ENCODE data around the gene MPDZ. TPM values are rescaled to one million over a fixed set of nuclear protein-coding genes. Genes with fewer than 3 reads are reported as not detected.

Gene MPDZ, protein sequence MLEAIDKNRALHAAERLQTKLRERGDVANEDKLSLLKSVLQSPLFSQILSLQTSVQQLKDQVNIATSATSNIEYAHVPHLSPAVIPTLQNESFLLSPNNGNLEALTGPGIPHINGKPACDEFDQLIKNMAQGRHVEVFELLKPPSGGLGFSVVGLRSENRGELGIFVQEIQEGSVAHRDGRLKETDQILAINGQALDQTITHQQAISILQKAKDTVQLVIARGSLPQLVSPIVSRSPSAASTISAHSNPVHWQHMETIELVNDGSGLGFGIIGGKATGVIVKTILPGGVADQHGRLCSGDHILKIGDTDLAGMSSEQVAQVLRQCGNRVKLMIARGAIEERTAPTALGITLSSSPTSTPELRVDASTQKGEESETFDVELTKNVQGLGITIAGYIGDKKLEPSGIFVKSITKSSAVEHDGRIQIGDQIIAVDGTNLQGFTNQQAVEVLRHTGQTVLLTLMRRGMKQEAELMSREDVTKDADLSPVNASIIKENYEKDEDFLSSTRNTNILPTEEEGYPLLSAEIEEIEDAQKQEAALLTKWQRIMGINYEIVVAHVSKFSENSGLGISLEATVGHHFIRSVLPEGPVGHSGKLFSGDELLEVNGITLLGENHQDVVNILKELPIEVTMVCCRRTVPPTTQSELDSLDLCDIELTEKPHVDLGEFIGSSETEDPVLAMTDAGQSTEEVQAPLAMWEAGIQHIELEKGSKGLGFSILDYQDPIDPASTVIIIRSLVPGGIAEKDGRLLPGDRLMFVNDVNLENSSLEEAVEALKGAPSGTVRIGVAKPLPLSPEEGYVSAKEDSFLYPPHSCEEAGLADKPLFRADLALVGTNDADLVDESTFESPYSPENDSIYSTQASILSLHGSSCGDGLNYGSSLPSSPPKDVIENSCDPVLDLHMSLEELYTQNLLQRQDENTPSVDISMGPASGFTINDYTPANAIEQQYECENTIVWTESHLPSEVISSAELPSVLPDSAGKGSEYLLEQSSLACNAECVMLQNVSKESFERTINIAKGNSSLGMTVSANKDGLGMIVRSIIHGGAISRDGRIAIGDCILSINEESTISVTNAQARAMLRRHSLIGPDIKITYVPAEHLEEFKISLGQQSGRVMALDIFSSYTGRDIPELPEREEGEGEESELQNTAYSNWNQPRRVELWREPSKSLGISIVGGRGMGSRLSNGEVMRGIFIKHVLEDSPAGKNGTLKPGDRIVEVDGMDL (N-terminal part only)
- 33.7 TPM for polyA plus RNA-seq (2013, experiment 1 of 2)
- polyA plus RNA-seq (2013, experiment 2 of 2) = 36.0 TPM

- H3K9me3 ChIP-seq (replicated peaks in 1 of 2; ENCODE audit: control insufficient read depth in 2 of 2, insufficient read depth in 1 of 2, low read depth in 1 of 2, low read length in 2 of 2) = peaks cover 0 to 13% of the 10 kb centered on the region in 2 donors
- no peak within 1 kb of the TSS for H2BK120ac ChIP-seq (ENCODE audit: low read depth, low read length)
Observed at GRCh38 chr9:13279284-13280141, at the start of gene MPDZ. MPDZ (minus strand) TSS chr9:13279692; CDS start chr9:13250315, 29,377 bp downstream.

DNA sequence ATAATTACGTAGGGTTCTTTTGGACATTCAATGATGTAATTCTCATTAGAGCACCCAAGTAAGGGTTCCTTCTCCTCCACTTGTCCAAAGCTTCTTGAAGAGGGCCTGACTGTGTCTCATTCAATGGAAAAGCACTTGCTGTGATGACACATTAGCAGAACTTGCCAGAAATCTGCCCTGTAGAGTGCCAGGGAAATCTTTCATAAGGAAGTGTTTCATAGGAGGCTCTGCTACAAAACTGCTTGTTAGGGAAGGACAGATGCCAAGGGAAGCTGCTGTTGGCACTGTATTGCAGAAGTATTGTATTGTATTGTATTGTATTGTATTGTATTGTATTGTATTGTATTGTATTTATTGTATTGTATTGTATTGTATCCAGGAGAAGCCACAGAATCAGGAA is 45.5 kb upstream of the MPDZ start:
- H2AK5ac ChIP-seq (ENCODE audit: low read depth, low read length) = no peak overlapping the region

More at GRCh38 chr9:13279284-13280141, at the start of gene MPDZ:
- Histone ChIP-seq H3K23ac (ENCODE audit: low read depth, low read length, poor library complexity) (peak within 1 kb of the TSS; percentile 75), H3K4ac (ENCODE audit: low read length) (no peak within 1 kb of the TSS), H4K8ac (ENCODE audit: low read depth, low read length) (no peak within 1 kb of the TSS), H3K79me1 (ENCODE audit: low read depth, low read length) (no peaks in the 10 kb centered on the region), H3K9ac (ENCODE audit: low read depth, low read length, poor library complexity) (peak within 1 kb of the TSS; percentile 89), H2AK5ac (ENCODE audit: low read depth, low read length) (peak within 1 kb of the TSS; percentile 41), H3K4me2 (ENCODE audit: insufficient read depth, low read length, poor library complexity, severe bottlenecking) (peak within 1 kb of the TSS; percentile 72), H3K36me3 (replicated peaks in 1 of 2; ENCODE audit: control insufficient read depth in 2 of 2, insufficient read depth in 2 of 2, low read length in 2 of 2) (peaks cover 0 to 3% of the 10 kb centered on the region in 2 donors), H4K91ac (ENCODE audit: low read depth, low read length, poor library complexity) (peak within 1 kb of the TSS; percentile 19), H3K14ac (ENCODE audit: low read length) (no peak within 1 kb of the TSS), H3K4me1 (ENCODE audit: control insufficient read depth in 2 of 2, insufficient read depth in 1 of 2, low read depth in 1 of 2, low read length in 2 of 2) (peaks cover 12 to 24% of the 10 kb centered on the region in 2 donors), H2AFZ (ENCODE audit: low read length) (peak within 1 kb of the TSS; percentile 97), H3K27ac (replicated peaks; ENCODE audit: low read length) (peak within 1 kb of the TSS; percentile 92), H2BK12ac (ENCODE audit: low read length) (no peak within 1 kb of the TSS), H3K27me3 (ENCODE audit: control insufficient read depth in 3 of 3, insufficient read depth in 3 of 3, low read depth in 1 of 3, low read length in 3 of 3) (no peaks in the 10 kb centered on the region), H3K18ac (ENCODE audit: low read length) (peak within 1 kb of the TSS; percentile 96), H2BK5ac (ENCODE audit: low read length) (peak within 1 kb of the TSS; percentile 88), H3K4me3 (ENCODE audit: low read length in 2 of 2) (peak within 1 kb of the TSS; percentile 78 to 86), H2BK15ac (ENCODE audit: low read length) (peak within 1 kb of the TSS; percentile 99)
- no CpG with 5 or more reads among the region's 82 CpGs for WGBS, 2 donors (ENCODE audit: extremely low coverage in 2 of 2, insufficient read length in 2 of 2, insufficient replicate concordance in 1 of 2)
- peak; percentile 70 for DNase-seq (ENCODE audit: low spot score)

DNA sequence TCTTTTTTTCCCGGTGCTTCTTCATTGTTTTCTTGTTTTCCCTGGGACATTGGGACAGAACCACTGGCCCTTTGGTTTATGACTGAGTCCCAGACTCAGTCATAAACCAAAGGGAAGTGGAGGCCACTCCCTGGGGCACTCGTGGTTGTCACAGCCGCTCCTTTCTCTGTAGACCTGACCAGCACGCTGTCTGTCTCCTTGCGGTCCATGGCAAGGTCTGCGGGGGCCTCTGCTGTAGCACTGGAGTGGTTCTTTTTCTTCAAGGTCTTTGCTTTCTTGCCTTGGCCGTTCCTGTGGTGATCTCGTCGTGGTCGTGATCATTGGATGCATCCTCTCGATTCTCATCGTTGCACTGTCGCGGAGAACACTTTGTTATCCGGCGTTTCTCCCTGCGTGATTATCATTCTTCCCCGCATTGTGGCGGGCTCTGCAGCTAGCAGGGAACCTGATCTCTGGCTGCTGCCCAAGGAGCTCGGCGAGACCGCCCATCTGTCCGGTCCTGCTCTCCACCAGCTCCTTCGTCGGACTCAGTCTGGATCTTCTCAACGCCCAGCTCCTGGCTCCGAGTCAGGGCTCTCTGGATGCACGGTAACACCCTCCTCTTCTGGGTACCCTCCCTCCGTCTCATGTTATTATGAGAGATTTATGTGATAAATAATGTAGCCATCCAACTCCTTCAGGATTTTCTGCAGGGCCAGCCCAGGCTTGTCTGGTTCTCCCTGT is 43.5 kb upstream of the MPDZ start:
- Histone ChIP-seq H3K27me3 (ENCODE audit: control insufficient read depth in 3 of 3, insufficient read depth in 3 of 3, low read depth in 1 of 3, low read length in 3 of 3) (no peaks in the 10 kb centered on the region), H2BK5ac (ENCODE audit: low read length) (no peak overlapping the region), H3K36me3 (replicated peaks in 1 of 2; ENCODE audit: control insufficient read depth in 2 of 2, insufficient read depth in 2 of 2, low read length in 2 of 2) (no peaks in the 10 kb centered on the region), H3K4ac (ENCODE audit: low read length) (no peak overlapping the region), H4K91ac (ENCODE audit: low read depth, low read length, poor library complexity) (no peak overlapping the region), H4K8ac (ENCODE audit: low read depth, low read length) (no peak overlapping the region), H2BK15ac (ENCODE audit: low read length) (no peak overlapping the region), H2BK120ac (ENCODE audit: low read depth, low read length) (no peak overlapping the region), H2AFZ (ENCODE audit: low read length) (peak overlapping the region; percentile 12), H3K4me3 (ENCODE audit: low read length in 2 of 2) (no peak overlapping the region), H3K9ac (ENCODE audit: low read depth, low read length, poor library complexity) (no peak overlapping the region), H2AK5ac (ENCODE audit: low read depth, low read length) (no peak overlapping the region), H3K79me1 (ENCODE audit: low read depth, low read length) (no peaks in the 10 kb centered on the region), H3K14ac (ENCODE audit: low read length) (no peak overlapping the region), H3K23ac (ENCODE audit: low read depth, low read length, poor library complexity) (no peak overlapping the region), H3K9me3 (replicated peaks in 1 of 2; ENCODE audit: control insufficient read depth in 2 of 2, insufficient read depth in 1 of 2, low read depth in 1 of 2, low read length in 2 of 2) (no peaks in the 10 kb centered on the region), H2BK12ac (ENCODE audit: low read length) (no peak overlapping the region), H3K4me2 (ENCODE audit: insufficient read depth, low read length, poor library complexity, severe bottlenecking) (no peak overlapping the region), H3K18ac (ENCODE audit: low read length) (no peak overlapping the region), H3K27ac (replicated peaks; ENCODE audit: low read length) (no peak overlapping the region), H3K4me1 (ENCODE audit: control insufficient read depth in 2 of 2, insufficient read depth in 1 of 2, low read depth in 1 of 2, low read length in 2 of 2) (no peaks in the 10 kb centered on the region)
- no CpG with 5 or more reads among the region's 29 CpGs for WGBS, 2 donors (ENCODE audit: extremely low coverage in 2 of 2, insufficient read length in 2 of 2, insufficient replicate concordance in 1 of 2)
- no peak for DNase-seq (ENCODE audit: low spot score)

More for the DNA sequence above, 45.5 kb upstream of the MPDZ start:
- H4K8ac ChIP-seq (ENCODE audit: low read depth, low read length) = no peak overlapping the region
- no peak overlapping the region for H2AFZ ChIP-seq (ENCODE audit: low read length)
- no peak overlapping the region for H3K27ac ChIP-seq (replicated peaks; ENCODE audit: low read length)
- H3K4ac ChIP-seq (ENCODE audit: low read length) = no peak overlapping the region
- H3K23ac ChIP-seq (ENCODE audit: low read depth, low read length, poor library complexity) = no peak overlapping the region
- no peak for DNase-seq (ENCODE audit: low spot score)
- no peaks in the 10 kb centered on the region for H3K36me3 ChIP-seq (replicated peaks in 1 of 2; ENCODE audit: control insufficient read depth in 2 of 2, insufficient read depth in 2 of 2, low read length in 2 of 2)
- H2BK15ac ChIP-seq (ENCODE audit: low read length) = no peak overlapping the region
- no peak overlapping the region for H2BK5ac ChIP-seq (ENCODE audit: low read length)
- no peaks in the 10 kb centered on the region for H3K27me3 ChIP-seq (ENCODE audit: control insufficient read depth in 3 of 3, insufficient read depth in 3 of 3, low read depth in 1 of 3, low read length in 3 of 3)
- no peak overlapping the region for H2BK120ac ChIP-seq (ENCODE audit: low read depth, low read length)
- H4K91ac ChIP-seq (ENCODE audit: low read depth, low read length, poor library complexity) = no peak overlapping the region
- H3K4me2 ChIP-seq (ENCODE audit: insufficient read depth, low read length, poor library complexity, severe bottlenecking) = no peak overlapping the region
- H3K79me1 ChIP-seq (ENCODE audit: low read depth, low read length) = no peaks in the 10 kb centered on the region
- H3K9me3 ChIP-seq (replicated peaks in 1 of 2; ENCODE audit: control insufficient read depth in 2 of 2, insufficient read depth in 1 of 2, low read depth in 1 of 2, low read length in 2 of 2) = no peaks in the 10 kb centered on the region
- H2BK12ac ChIP-seq (ENCODE audit: low read length) = no peak overlapping the region
- no peak overlapping the region for H3K18ac ChIP-seq (ENCODE audit: low read length)
- H3K14ac ChIP-seq (ENCODE audit: low read length) = no peak overlapping the region
- no peak overlapping the region for H3K4me3 ChIP-seq (ENCODE audit: low read length in 2 of 2)
- no peaks in the 10 kb centered on the region for H3K4me1 ChIP-seq (ENCODE audit: control insufficient read depth in 2 of 2, insufficient read depth in 1 of 2, low read depth in 1 of 2, low read length in 2 of 2)
- no CpG with 5 or more reads among the region's 1 CpG for WGBS, 2 donors (ENCODE audit: extremely low coverage in 2 of 2, insufficient read length in 2 of 2, insufficient replicate concordance in 1 of 2)
- no peak overlapping the region for H3K9ac ChIP-seq (ENCODE audit: low read depth, low read length, poor library complexity)

All from neuronal stem cell (in vitro differentiated cells).